Neuronal stem cell (in vitro differentiated cells): Measurements from ENCODE around the gene PHEX.

ENCODE experiments used
- DNase-seq: peaks from one replicate; pipeline ENCODE4 v3.0.0-alpha.2; 2013; ENCODE audit warnings: low spot score
- H2AFZ ChIP-seq: one replicate; pipeline ENCODE4 v1.6.1; 2013; ENCODE audit warnings: mild to moderate bottlenecking, low read length, inconsistent platforms
- H2AK5ac ChIP-seq: 2 replicates; pipeline ENCODE4 v1.6.1; 2013; ENCODE audit warnings: low read depth, mild to moderate bottlenecking, inconsistent platforms, low read length, moderate library complexity, mixed read lengths
- H2BK120ac ChIP-seq: 2 replicates; pipeline ENCODE4 v1.6.1; 2013; ENCODE audit warnings: low read depth, mild to moderate bottlenecking, inconsistent platforms, low read length, moderate library complexity, mixed read lengths
- H2BK12ac ChIP-seq: one replicate; pipeline ENCODE4 v1.6.1; 2013; ENCODE audit warnings: low read length, inconsistent platforms
- H2BK15ac ChIP-seq: 2 replicates; pipeline ENCODE4 v1.6.1; 2013; ENCODE audit warnings: mild to moderate bottlenecking, low read length, inconsistent platforms, mixed read lengths
- H2BK5ac ChIP-seq: one replicate; pipeline ENCODE4 v1.6.1; 2013; ENCODE audit warnings: inconsistent platforms, mild to moderate bottlenecking, low read length, moderate library complexity
- H3K14ac ChIP-seq: one replicate; pipeline ENCODE4 v1.6.1; 2013; ENCODE audit warnings: low read length, inconsistent platforms
- H3K18ac ChIP-seq: 2 replicates; pipeline ENCODE4 v1.6.1; 2013; ENCODE audit warnings: low read length, inconsistent platforms
- H3K23ac ChIP-seq: 2 replicates; pipeline ENCODE4 v1.6.1; 2013; ENCODE audit warnings: low read depth, mild to moderate bottlenecking, mixed read lengths, low read length, inconsistent platforms; ENCODE audit not compliant: poor library complexity
- H3K27ac ChIP-seq: replicated peaks from 3 replicates; pipeline ENCODE4 v1.5.1; 2013; ENCODE audit warnings: low read length, inconsistent platforms
- H3K27me3 ChIP-seq, 3 experiments: 2 replicates each; pipeline ENCODE4 v1.6.1; 2013; ENCODE audit warnings: low read length in 3 of 3, mild to moderate bottlenecking in 2 of 3, inconsistent platforms in 1 of 3, low read depth in 1 of 3, mixed read lengths in 1 of 3, moderate library complexity in 1 of 3; ENCODE audit not compliant: control insufficient read depth in 3 of 3, insufficient read depth in 3 of 3
- H3K36me3 ChIP-seq, 2 donors: replicated peaks in 1 of 2; 2 replicates each; pipeline ENCODE4 v1.6.1; 2013; ENCODE audit warnings: low read length in 2 of 2; ENCODE audit not compliant: control insufficient read depth in 2 of 2, insufficient read depth in 2 of 2
- H3K4ac ChIP-seq: 2 replicates; pipeline ENCODE4 v1.6.1; 2013; ENCODE audit warnings: inconsistent platforms, mild to moderate bottlenecking, low read length, moderate library complexity
- H3K4me1 ChIP-seq, 2 donors: 1 replicate in 1 of 2; 2 replicates in 1 of 2; pipeline ENCODE4 v1.6.1; 2013; ENCODE audit warnings: low read length in 2 of 2, low read depth in 1 of 2; ENCODE audit not compliant: control insufficient read depth in 2 of 2, insufficient read depth in 1 of 2
- H3K4me2 ChIP-seq: one replicate; pipeline ENCODE4 v1.6.1; 2013; ENCODE audit warnings: mild to moderate bottlenecking, low read length, inconsistent platforms; ENCODE audit not compliant: insufficient read depth, poor library complexity, severe bottlenecking
- H3K4me3 ChIP-seq, 2 donors: 2 replicates each; pipeline ENCODE4 v1.5.1; 2013; ENCODE audit warnings: low read length in 2 of 2, mild to moderate bottlenecking in 2 of 2, inconsistent platforms in 1 of 2, moderate library complexity in 1 of 2
- H3K79me1 ChIP-seq: one replicate; pipeline ENCODE4 v1.6.1; 2013; ENCODE audit warnings: low read depth, mild to moderate bottlenecking, inconsistent platforms, low read length, moderate library complexity
- H3K9ac ChIP-seq: one replicate; pipeline ENCODE4 v1.6.1; 2013; ENCODE audit warnings: mild to moderate bottlenecking, low read depth, low read length, inconsistent platforms; ENCODE audit not compliant: poor library complexity
- H3K9me3 ChIP-seq, 2 donors: replicated peaks in 1 of 2; 2 replicates each; pipeline versions ENCODE3 to v1.6.1; 2013; ENCODE audit warnings: low read length in 2 of 2, mild to moderate bottlenecking in 2 of 2, inconsistent platforms in 1 of 2, low read depth in 1 of 2, mixed read lengths in 1 of 2, moderate library complexity in 1 of 2; ENCODE audit not compliant: control insufficient read depth in 2 of 2, insufficient read depth in 1 of 2
- H4K8ac ChIP-seq: one replicate; pipeline ENCODE4 v1.6.1; 2013; ENCODE audit warnings: low read depth, mild to moderate bottlenecking, inconsistent platforms, low read length, moderate library complexity
- H4K91ac ChIP-seq: one replicate; pipeline ENCODE4 v1.6.1; 2013; ENCODE audit warnings: low read length, low read depth, mild to moderate bottlenecking, inconsistent platforms; ENCODE audit not compliant: poor library complexity
- WGBS, 2 donors: extraction: QIAGEN DNeasy Blood & Tissue Kit; methylation state at CpG; one replicate each; pipeline ENCODE4 v1.1.7; 2013; ENCODE audit warnings: missing lambda C conversion rate in 2 of 2, mixed read lengths in 1 of 2; ENCODE audit not compliant: insufficient read length in 2 of 2, insufficient replicate concordance in 1 of 2; ENCODE audit errors: extremely low coverage in 2 of 2; 5-methylcytosine and 5-hydroxymethylcytosine counted together

The PHEX gene

GRCh38 chrX:22063284-22063683, 31.2 kb downstream of the PHEX start:
- Histone ChIP-seq H3K23ac (no peak overlapping the region), H3K36me3 (no peaks in the 10 kb centered on the region), H3K27ac (peak overlapping the region; percentile 20), H3K4ac (no peak overlapping the region), H4K8ac (no peak overlapping the region), H3K27me3 (no peaks in the 10 kb centered on the region), H4K91ac (no peak overlapping the region), H3K9me3 (no peaks in the 10 kb centered on the region), H2BK15ac (no peak overlapping the region), H2BK120ac (no peak overlapping the region), H3K14ac (no peak overlapping the region), H3K4me2 (no peak overlapping the region), H2BK5ac (no peak overlapping the region), H3K4me3 (no peak overlapping the region), H3K79me1 (no peaks in the 10 kb centered on the region), H2AFZ (no peak overlapping the region), H2AK5ac (no peak overlapping the region), H3K4me1 (no peaks in the 10 kb centered on the region), H3K9ac (no peak overlapping the region), H2BK12ac (no peak overlapping the region), H3K18ac (no peak overlapping the region)
- no CpG with 5 or more reads among the region's 7 CpGs for WGBS, 2 donors
- DNase-seq: peak; percentile 12

DNA sequence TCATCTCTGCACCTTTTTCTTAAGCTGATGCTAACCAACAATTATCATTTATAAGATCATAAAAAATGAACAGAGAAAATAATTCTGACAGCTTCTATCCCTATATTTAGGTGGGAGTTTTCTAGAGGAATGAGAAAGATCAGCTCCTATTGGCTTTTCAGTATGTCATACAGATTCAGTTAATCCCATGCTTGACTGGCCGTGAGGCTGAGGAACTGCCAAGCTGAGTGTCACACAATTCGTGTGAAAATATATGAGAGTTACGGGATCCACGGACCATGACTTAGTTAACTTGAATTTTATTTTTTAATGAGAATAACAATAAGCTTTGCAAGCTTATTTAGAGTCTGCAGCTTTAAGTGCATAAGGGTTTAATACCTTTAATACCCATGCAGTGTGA, 37.5 kb downstream of the PHEX start:
- Histone ChIP-seq H4K8ac (no peak overlapping the region), H3K4me2 (no peak overlapping the region), H3K27ac (no peak overlapping the region), H2AK5ac (no peak overlapping the region), H3K9me3 (no peaks in the 10 kb centered on the region), H4K91ac (no peak overlapping the region), H2BK12ac (no peak overlapping the region), H3K36me3 (no peaks in the 10 kb centered on the region), H2BK15ac (no peak overlapping the region), H3K4me1 (no peaks in the 10 kb centered on the region), H3K4ac (no peak overlapping the region), H3K79me1 (no peaks in the 10 kb centered on the region), H3K4me3 (no peak overlapping the region), H2BK120ac (no peak overlapping the region), H2BK5ac (no peak overlapping the region), H3K27me3 (no peaks in the 10 kb centered on the region), H3K18ac (no peak overlapping the region), H3K23ac (no peak overlapping the region), H2AFZ (no peak overlapping the region), H3K9ac (no peak overlapping the region), H3K14ac (no peak overlapping the region)
- DNase-seq: no peak
- WGBS, 2 donors: no CpG with 5 or more reads among the region's 4 CpGs

DNA sequence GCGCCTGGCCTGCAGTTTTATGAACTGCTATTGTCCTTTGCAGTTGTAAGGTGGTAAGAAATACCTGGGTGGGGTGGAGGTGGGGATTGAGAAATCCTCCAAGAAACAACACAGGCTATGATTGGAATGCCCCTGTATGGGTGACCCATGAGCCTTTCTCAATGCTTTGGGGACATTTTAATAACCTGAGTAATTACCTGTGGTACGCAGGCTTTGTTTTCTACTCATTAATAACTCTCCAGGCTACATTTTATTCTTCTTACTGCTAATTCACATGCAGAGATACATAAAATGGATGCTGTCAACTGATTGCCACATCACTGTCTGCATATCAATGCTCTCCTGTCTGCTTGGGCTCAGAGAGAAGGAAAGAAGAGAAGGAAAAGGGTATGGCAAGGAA, 41.8 kb downstream of the PHEX start:
- Histone ChIP-seq H3K14ac (no peak overlapping the region), H3K4me2 (no peak overlapping the region), H4K8ac (no peak overlapping the region), H2AFZ (no peak overlapping the region), H2BK15ac (no peak overlapping the region), H3K27me3 (no peaks in the 10 kb centered on the region), H3K4me1 (no peaks in the 10 kb centered on the region), H2BK5ac (no peak overlapping the region), H2BK12ac (no peak overlapping the region), H3K9me3 (no peaks in the 10 kb centered on the region), H4K91ac (no peak overlapping the region), H3K23ac (no peak overlapping the region), H3K27ac (no peak overlapping the region), H3K79me1 (no peaks in the 10 kb centered on the region), H3K9ac (no peak overlapping the region), H3K18ac (no peak overlapping the region), H2BK120ac (no peak overlapping the region), H2AK5ac (no peak overlapping the region), H3K4ac (no peak overlapping the region), H3K4me3 (no peak overlapping the region), H3K36me3 (no peaks in the 10 kb centered on the region)
- WGBS, 2 donors: no CpG with 5 or more reads among the region's 2 CpGs
- no peak for DNase-seq

DNA sequence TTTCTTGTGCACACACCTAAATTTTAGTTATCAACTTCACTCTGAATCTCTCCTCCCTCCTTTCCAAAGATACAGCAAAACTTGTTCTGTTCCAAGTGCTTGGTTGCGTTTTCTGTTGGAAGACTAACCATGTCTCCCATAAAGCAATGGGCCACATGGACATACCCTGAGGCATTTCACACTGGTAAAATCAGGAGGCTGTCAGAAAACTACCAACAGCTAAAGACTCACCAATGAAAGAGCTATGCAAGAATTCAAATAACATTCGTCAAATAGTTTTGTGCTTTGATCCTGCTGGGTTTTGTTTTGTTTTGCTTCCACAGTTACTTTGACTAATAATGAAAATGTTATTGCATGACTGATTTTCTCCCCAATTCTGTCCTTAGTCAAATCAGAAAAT, 46.0 kb downstream of the PHEX start:
- no peak for DNase-seq
- Histone ChIP-seq H2BK15ac (no peak overlapping the region), H2BK5ac (no peak overlapping the region), H3K4me2 (no peak overlapping the region), H4K8ac (no peak overlapping the region), H2BK12ac (no peak overlapping the region), H3K4ac (no peak overlapping the region), H2AFZ (no peak overlapping the region), H4K91ac (no peak overlapping the region), H3K23ac (no peak overlapping the region), H3K18ac (no peak overlapping the region), H2BK120ac (no peak overlapping the region), H3K27me3 (no peaks in the 10 kb centered on the region), H3K4me3 (no peak overlapping the region), H3K14ac (no peak overlapping the region), H3K4me1 (no peaks in the 10 kb centered on the region), H3K36me3 (no peaks in the 10 kb centered on the region), H3K27ac (no peak overlapping the region), H3K79me1 (no peaks in the 10 kb centered on the region), H2AK5ac (no peak overlapping the region), H3K9ac (no peak overlapping the region), H3K9me3 (no peaks in the 10 kb centered on the region)
- no CpG with 5 or more reads among the region's 2 CpGs for WGBS, 2 donors
